GM18907 (cell line): ENCODE data around the gene NEURL4.

Experiments used
- ATAC-seq: cut with Tn5 transposase; IDR thresholded peaks from one replicate; pipeline ENCODE4 v1.9.1; 2021; ENCODE audit warnings: mild to moderate bottlenecking, moderate library complexity; ENCODE audit not compliant: unreplicated experiment

Gene NEURL4

GRCh38 chr17:7306911-7307685 is 22.0 kb downstream of the NEURL4 start, which contains the start of gene EIF5A:
Gene EIF5A (plus strand): TSS chr17:7307628. CDS start chr17:7309636, 2,008 bp downstream.
- peak; percentile 77 for ATAC-seq

GRCh38 chr17:7304179-7304578 is 25.0 kb downstream of the NEURL4 start:
- no peak for ATAC-seq

GRCh38 chr17:7296189-7296861 is 32.8 kb downstream of the NEURL4 start:
- peak; percentile 47 for ATAC-seq

GRCh38 chr17:7295230-7296180 is 33.6 kb downstream of the NEURL4 start:
- ATAC-seq, result no peak

- no peak for ATAC-seq
Observed at GRCh38 chr17:7294614-7295153, 34.5 kb downstream of the NEURL4 start, which contains the start of gene YBX2. Gene YBX2 (minus strand): TSS chr17:7294639. CDS start chr17:7294500, 139 bp downstream.

GRCh38 chr17:7293816-7294613 is 35.1 kb downstream of the NEURL4 start:
- no peak for ATAC-seq

GRCh38 chr17:7293159-7293558 is 36.0 kb downstream of the NEURL4 start:
- no peak for ATAC-seq

GRCh38 chr17:7292729-7293128 is 36.4 kb downstream of the NEURL4 start:
- no peak for ATAC-seq

GRCh38 chr17:7292194-7292593 is 36.9 kb downstream of the NEURL4 start:
- ATAC-seq, result no peak

GRCh38 chr17:7290685-7291084 is 38.5 kb downstream of the NEURL4 start:
- ATAC-seq, result no peak

- no peak for ATAC-seq
Observed at GRCh38 chr17:7290166-7290565, 39.0 kb downstream of the NEURL4 start.

GRCh38 chr17:7289256-7290032 is 39.7 kb downstream of the NEURL4 start:
- no peak for ATAC-seq

GRCh38 chr17:7285679-7286078 is 43.5 kb downstream of the NEURL4 start:
- ATAC-seq, result no peak

GRCh38 chr17:7284911-7285310 is 44.2 kb downstream of the NEURL4 start:
- no peak for ATAC-seq

GRCh38 chr17:7283471-7284216 is 45.5 kb downstream of the NEURL4 start:
- no peak for ATAC-seq

- no peak for ATAC-seq
Observed at GRCh38 chr17:7282752-7283321, 46.3 kb downstream of the NEURL4 start.

- ATAC-seq, result no peak
Observed at GRCh38 chr17:7281953-7282751, 47.0 kb downstream of the NEURL4 start.
